GM19438 (cell line): ENCODE data around the gene EFCAB5.
"Not testable (repeated sequence)": the region's sequence is repeated elsewhere in the genome, so short reads cannot be mapped to it uniquely, and the experiment has no call there.

Experiments used
- ATAC-seq: cut with Tn5 transposase; IDR thresholded peaks from one replicate; pipeline ENCODE4 v1.9.1; 2021; ENCODE audit warnings: low read depth; ENCODE audit not compliant: unreplicated experiment

Gene EFCAB5

GRCh38 chr17:30091771-30092170, 150.3 kb downstream of the EFCAB5 start:
- no peak for ATAC-seq

GRCh38 chr17:30092886-30093285, 151.5 kb downstream of the EFCAB5 start:
- no peak for ATAC-seq

GRCh38 chr17:30093463-30094147, 152.2 kb downstream of the EFCAB5 start:
- ATAC-seq, result no peak

- no peak for ATAC-seq
Observed at GRCh38 chr17:30095507-30096244, 154.2 kb downstream of the EFCAB5 start.

- ATAC-seq, result no peak
Observed at GRCh38 chr17:30101686-30102390, 160.4 kb downstream of the EFCAB5 start.

GRCh38 chr17:30103921-30104320, 162.5 kb downstream of the EFCAB5 start:
- ATAC-seq, result no peak

- ATAC-seq, result no peak
Observed at GRCh38 chr17:30104575-30105339, 163.3 kb downstream of the EFCAB5 start.

GRCh38 chr17:30112794-30113193, 171.4 kb downstream of the EFCAB5 start:
- no peak for ATAC-seq

- ATAC-seq, result no peak
Observed at GRCh38 chr17:30113213-30113612, 171.8 kb downstream of the EFCAB5 start.

GRCh38 chr17:30116345-30116660, 174.9 kb downstream of the EFCAB5 start:
- peak; percentile 21 for ATAC-seq

- peak; percentile 90 for ATAC-seq
Observed at GRCh38 chr17:30116661-30117551, 175.5 kb downstream of the EFCAB5 start, which contains the start of gene NSRP1. Gene NSRP1 (plus strand): TSS chr17:30116816. CDS start chr17:30116844, 28 bp downstream.

- ATAC-seq, result no peak
Observed at GRCh38 chr17:30117675-30118081, 176.2 kb downstream of the EFCAB5 start.

- ATAC-seq, result not testable (repeated sequence)
Observed at GRCh38 chr17:30118635-30119034, 177.2 kb downstream of the EFCAB5 start.

- ATAC-seq, result no peak
Observed at GRCh38 chr17:30124273-30124796, 182.9 kb downstream of the EFCAB5 start.

- ATAC-seq, result no peak
Observed at GRCh38 chr17:30130121-30130520, 188.7 kb downstream of the EFCAB5 start.

GRCh38 chr17:30132615-30133014, 191.2 kb downstream of the EFCAB5 start:
- no peak for ATAC-seq

- no peak for ATAC-seq
Observed at GRCh38 chr17:30133197-30133596, 191.8 kb downstream of the EFCAB5 start.

GRCh38 chr17:30134551-30134950, 193.1 kb downstream of the EFCAB5 start:
- ATAC-seq, result no peak

- no peak for ATAC-seq
Observed at GRCh38 chr17:30137158-30137557, 195.7 kb downstream of the EFCAB5 start.

- not testable (repeated sequence) for ATAC-seq
Observed at GRCh38 chr17:30147860-30148259, 206.4 kb downstream of the EFCAB5 start.
